Kidney (tissue), 14 donors: ENCODE measurements around the gene EHD1. TPM values are rescaled to one million over a fixed set of nuclear protein-coding genes. Genes with fewer than 3 reads are reported as not detected.

Experiments
- DNase-seq, 5 donors: peaks; one replicate each; pipeline ENCODE4 v3.0.0-alpha.2; 2013 to 2020
- FAIRE-seq: peaks from 2 replicates; lab custom pipeline; 2012; peaks lifted over from hg19 to GRCh38; lab: Jason Lieb, UNC
- H3K27ac ChIP-seq, 2 donors: one replicate each; pipeline ENCODE4 v1.7.0; 2013; ENCODE audit warnings: low read depth in 2 of 2, low read length in 2 of 2, inconsistent platforms in 1 of 2
- H3K27me3 ChIP-seq: one replicate; pipeline ENCODE4 v1.7.1; 2013; ENCODE audit warnings: low read length, inconsistent platforms; ENCODE audit not compliant: control insufficient read depth, insufficient read depth
- H3K36me3 ChIP-seq, 3 donors: one replicate each; pipeline versions ENCODE4 v1.7.0 to v1.7.1; 2013; ENCODE audit warnings: low read length in 3 of 3, control low read depth in 1 of 3, inconsistent platforms in 1 of 3; ENCODE audit not compliant: insufficient read depth in 3 of 3, control insufficient read depth in 2 of 3
- H3K4me1 ChIP-seq, 3 donors: one replicate each; pipeline versions ENCODE4 v1.7.0 to v1.7.1; 2013; ENCODE audit warnings: low read length in 3 of 3, inconsistent platforms in 1 of 3, low read depth in 1 of 3; ENCODE audit not compliant: control insufficient read depth in 2 of 3, insufficient read depth in 2 of 3
- H3K4me3 ChIP-seq, 3 donors: one replicate each; pipeline versions ENCODE4 v1.7.0 to v1.8.1; 2013; ENCODE audit warnings: low read length in 3 of 3, control low read depth in 1 of 3, inconsistent platforms in 1 of 3
- H3K9ac ChIP-seq, 3 donors: one replicate each; pipeline versions ENCODE4 v1.7.0 to v1.7.1; 2013; ENCODE audit warnings: low read length in 3 of 3, control low read depth in 1 of 3, inconsistent platforms in 1 of 3
- H3K9me3 ChIP-seq, 3 donors: one replicate each; pipeline versions ENCODE4 v1.7.0 to v1.7.1; 2013; ENCODE audit warnings: low read length in 3 of 3, control low read depth in 1 of 3, inconsistent platforms in 1 of 3; ENCODE audit not compliant: control insufficient read depth in 2 of 3, insufficient read depth in 1 of 3
- CTCF ChIP-seq: IDR thresholded peaks from 3 replicates; pipeline ENCODE4 v1.5.1; 2012; ENCODE audit warnings: mild to moderate bottlenecking, moderate library complexity, borderline replicate concordance; ENCODE audit not compliant: insufficient read depth; ENCODE audit errors: extremely low read depth
- intact Hi-C: fragments of 100-400 bp; cut with DNase I; formaldehyde crosslinking; loops from one replicate; pipeline ENCODE4 v1.11.1; 2022
- polyA plus RNA-seq: library from polyadenylated mRNA; stranded (reverse); fragments of 350-450 nt; fragmentation: Illumina TruSeq; extraction: RNeasy Lipid Tissue Mini Kit (QIAGEN cat#74804); gene quantifications from one replicate; pipeline ENCODE4 v1.2.3, GENCODE V29; 2014; ENCODE audit warnings: low read depth, low replicate concordance; ENCODE audit not compliant: insufficient read depth
- total RNA-seq: library from RNA; stranded (reverse); fragmentation: NEBNext Ultra II Directional; extraction: Animal tissue kit (Norgen Biotek cat#: 25700); gene quantifications from one replicate; pipeline ENCODE4 v1.2.1, GENCODE V29; 2021
- donor health status: control.
- donor health status: control.
- donor health status: control.
- donor health status: control.
- donor health status: control.
- donor health status: DM: yes; HTN: yes; CAD: no.
- donor health status: Normal renal cell carcinoma (clear cell type).

Gene EHD1
- total and polyA plus RNA-seq, 2 donors from 2014 or later, result 48.9 to 76.1 TPM

GRCh38 chr11:64887757-64888405, 9.5 kb upstream of the EHD1 start:
- no peak for FAIRE-seq
- peaks cover 0 to 16% (median 0%) of the 10 kb centered on the region in 3 donors for H3K4me1 ChIP-seq
- H3K4me3 ChIP-seq, result peak overlapping the region; percentile 21 to 29 (median 27)

DNA sequence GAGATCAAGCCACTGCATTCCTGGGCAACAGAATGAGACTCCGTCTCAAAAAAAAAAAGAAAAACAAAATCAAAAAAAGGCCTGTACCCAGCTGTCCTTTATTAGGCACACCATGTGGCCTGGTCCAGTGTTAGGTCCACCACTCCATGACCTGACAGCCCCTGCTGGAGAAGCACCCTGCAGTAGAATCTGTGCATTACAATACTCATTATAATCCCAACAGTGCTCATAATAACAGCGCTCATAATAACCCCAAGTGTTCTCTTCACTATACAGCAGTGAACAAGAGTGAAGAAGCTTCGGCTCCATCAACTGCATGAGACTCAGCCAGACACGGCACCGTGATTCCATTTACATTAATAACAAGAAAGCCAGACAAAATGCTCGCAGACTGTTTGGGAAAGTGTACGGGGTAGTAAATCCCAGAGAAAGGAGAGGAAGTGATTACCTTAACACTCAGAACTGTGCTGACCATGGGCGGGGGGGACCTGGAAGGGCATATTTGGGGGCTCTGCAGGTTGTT, 8.9 kb upstream of the EHD1 start:
- Histone ChIP-seq H3K4me3 (no peak overlapping the region), H3K27ac (no peak overlapping the region), H3K36me3 (no peaks in the 10 kb centered on the region), H3K9me3 (no peaks in the 10 kb centered on the region), H3K27me3 (no peaks in the 10 kb centered on the region), H3K9ac (peak overlapping the region in 1 of 3 donors; percentile 2), H3K4me1 (peaks cover 0 to 15% (median 0%) of the 10 kb centered on the region in 3 donors)
- DNase-seq, result peak in 1 of 5 donors; percentile 55
- intact Hi-C loops, result no loop called here
- FAIRE-seq, result no peak
- TF ChIP-seq CTCF, result no peak

More at GRCh38 chr11:64887757-64888405, 9.5 kb upstream of the EHD1 start:
- Histone ChIP-seq H3K27ac (peak overlapping the region; percentile 23 to 27), H3K9ac (peak overlapping the region in 2 of 3 donors; percentile 2 to 46), H3K9me3 (no peaks in the 10 kb centered on the region), H3K27me3 (no peaks in the 10 kb centered on the region), H3K36me3 (no peaks in the 10 kb centered on the region)
- intact Hi-C loops, result no loop called here
- peak; percentile 86 to 93 (median 90) for DNase-seq
- peak; percentile 89 for TF ChIP-seq CTCF

DNA sequence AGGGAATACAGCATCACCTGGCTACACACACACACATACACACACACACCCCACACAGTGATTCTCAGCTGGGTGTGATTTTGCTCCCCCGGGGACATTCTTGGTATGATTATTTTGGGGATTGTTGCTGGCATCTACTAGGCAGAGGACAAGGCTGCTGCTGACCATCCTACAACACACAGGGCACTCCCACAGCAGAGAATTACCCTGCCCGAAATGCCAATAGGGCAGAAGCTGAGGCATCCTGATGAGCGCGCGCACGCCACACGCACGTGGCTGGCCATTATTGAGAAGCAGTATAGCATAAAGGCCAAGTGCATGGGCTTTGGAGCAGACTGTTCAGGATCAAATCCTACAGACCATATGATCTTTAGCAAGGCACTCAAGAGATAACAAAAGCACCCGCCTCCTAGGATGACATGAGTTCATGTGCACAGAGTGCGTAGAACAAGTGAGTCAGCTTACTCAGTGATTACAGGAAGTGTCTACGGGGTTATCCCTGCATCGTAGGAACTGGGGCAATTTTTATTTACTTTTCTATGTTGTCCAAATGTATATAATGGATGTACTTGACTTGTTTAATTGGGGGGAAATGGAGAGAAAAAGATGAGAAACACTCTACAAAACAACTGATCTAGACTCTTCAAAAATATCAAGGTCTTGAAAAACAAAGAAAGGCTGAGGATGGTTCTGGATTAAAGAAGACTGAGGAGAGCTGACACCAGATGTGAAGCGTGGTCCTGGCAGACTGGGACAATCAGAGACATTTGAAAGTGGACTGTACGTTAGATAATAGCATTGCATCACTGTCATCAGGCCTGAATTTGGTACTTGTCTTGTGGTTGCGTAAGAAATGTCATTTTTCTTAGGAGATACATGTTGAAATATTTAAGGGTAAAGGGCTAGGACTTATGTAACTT, 7.2 kb upstream of the EHD1 start:
- H3K9me3 ChIP-seq, result no peaks in the 10 kb centered on the region
- DNase-seq, result no peak
- H3K9ac ChIP-seq, result no peak overlapping the region
- peaks cover 0 to 16% (median 0%) of the 10 kb centered on the region in 3 donors for H3K4me1 ChIP-seq
- no peak for TF ChIP-seq CTCF
- no peak overlapping the region for H3K27ac ChIP-seq
- no peak for FAIRE-seq
- intact Hi-C loops, result no loop called here
- no peaks in the 10 kb centered on the region for H3K36me3 ChIP-seq
- no peaks in the 10 kb centered on the region for H3K27me3 ChIP-seq
- H3K4me3 ChIP-seq, result no peak overlapping the region
